HCT116 (cell line): ENCODE data around the gene ZNF860.

ENCODE experiments used
- ATF3 ChIP-seq: IDR thresholded peaks from 2 replicates; pipeline ENCODE4 v1.6.1; 2012
- CEBPB ChIP-seq: IDR thresholded peaks from 2 replicates; pipeline ENCODE4 v1.6.1; 2012; ENCODE audit warnings: low read depth
- CTCF ChIP-seq, 3 experiments: fragments of 200-600 bp in 1 of 3; sonication (generic) in 1 of 3; IDR thresholded peaks in 2 of 3; conservative IDR thresholded peaks in 1 of 3; 2 replicates each; pipeline ENCODE4 v1.5.1; 2012 to 2017; ENCODE audit warnings: low read depth in 2 of 3, low read length in 2 of 3, antibody characterized with exemption in 1 of 3, borderline replicate concordance in 1 of 3, control low read depth in 1 of 3, mild to moderate bottlenecking in 1 of 3, mixed read lengths in 1 of 3, mixed run types in 1 of 3, moderate library complexity in 1 of 3; ENCODE audit not compliant: insufficient read depth in 1 of 3
- EZH2 ChIP-seq: fragments of 200-600 bp; sonication (generic); IDR thresholded peaks from 2 replicates; pipeline ENCODE4 v1.6.1; 2017; ENCODE audit warnings: antibody characterized with exemption, mixed run types
- POLR2A ChIP-seq: IDR thresholded peaks from 2 replicates; pipeline ENCODE4 v1.7.0; 2011; ENCODE audit warnings: borderline replicate concordance; ENCODE audit not compliant: insufficient read depth, insufficient read length; ENCODE audit errors: extremely low read depth
- POLR2AphosphoS5 ChIP-seq: IDR thresholded peaks from 2 replicates; pipeline ENCODE4 v1.6.1; 2011; ENCODE audit warnings: mild to moderate bottlenecking, low read depth, low read length, moderate library complexity
- RAD21 ChIP-seq: IDR thresholded peaks from 2 replicates; pipeline ENCODE4 v1.6.1; 2012; ENCODE audit warnings: low read depth, mild to moderate bottlenecking
- REST ChIP-seq: IDR thresholded peaks from 2 replicates; pipeline ENCODE4 v1.6.1; 2012; ENCODE audit warnings: low read depth
- ZNF274 ChIP-seq: fragments of 200-500 bp; sonication (Bioruptor generic); IDR thresholded peaks from 2 replicates; pipeline ENCODE4 v1.6.1; 2014; ENCODE audit warnings: mild to moderate bottlenecking, low read depth, low read length, inconsistent platforms

GRCh38 chr3:31973081-31973480, 8.5 kb upstream of the ZNF860 start:
- TF ChIP-seq CTCF (IDR thresholded peaks at IDR 0.05 in 2 of 3, conservative IDR thresholded peaks at IDR 0.05 in 1 of 3; ENCODE audit: borderline replicate concordance in 1 of 3, insufficient read depth in 1 of 3, low read depth in 2 of 3, low read length in 2 of 3), result no peak
- no peak for TF ChIP-seq POLR2AphosphoS5
- TF ChIP-seq RAD21, result no peak
- TF ChIP-seq REST, result no peak
- TF ChIP-seq POLR2A, result no peak
- no peak for TF ChIP-seq CEBPB
- TF ChIP-seq EZH2, result no peak
- no peak for TF ChIP-seq ZNF274
- TF ChIP-seq ATF3, result no peak
